ENCODE measurements around the gene ZDHHC14. TPM values are rescaled to one million over a fixed set of nuclear protein-coding genes. Genes with fewer than 3 reads are reported as not detected.

ZDHHC14 gene
- total RNA-seq, 1 donor: 4.3 TPM

DNA sequence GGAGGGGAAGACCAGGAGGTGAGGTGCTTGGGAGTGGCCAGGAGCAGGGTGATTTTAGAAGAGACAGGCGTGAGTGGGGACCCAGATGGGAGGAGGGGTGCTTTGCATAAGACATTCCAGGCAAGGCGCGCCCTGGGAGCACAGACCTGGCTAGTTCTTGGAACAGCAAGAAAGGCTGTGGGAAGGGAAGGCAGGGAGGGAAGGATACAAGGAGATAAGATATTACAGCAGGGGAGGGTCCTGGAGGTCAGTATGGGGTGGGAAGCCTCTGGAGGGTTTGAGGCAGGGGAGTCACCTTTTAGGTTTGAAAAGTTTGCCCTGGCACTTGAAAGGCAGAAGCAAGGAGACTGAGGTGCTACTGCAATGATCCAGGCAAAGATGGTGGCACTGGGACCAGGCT is 111.8 kb downstream of the ZDHHC14 start:
- DNase-seq (ENCODE audit: low read depth): no peak
- TF ChIP-seq, protein P1, sequence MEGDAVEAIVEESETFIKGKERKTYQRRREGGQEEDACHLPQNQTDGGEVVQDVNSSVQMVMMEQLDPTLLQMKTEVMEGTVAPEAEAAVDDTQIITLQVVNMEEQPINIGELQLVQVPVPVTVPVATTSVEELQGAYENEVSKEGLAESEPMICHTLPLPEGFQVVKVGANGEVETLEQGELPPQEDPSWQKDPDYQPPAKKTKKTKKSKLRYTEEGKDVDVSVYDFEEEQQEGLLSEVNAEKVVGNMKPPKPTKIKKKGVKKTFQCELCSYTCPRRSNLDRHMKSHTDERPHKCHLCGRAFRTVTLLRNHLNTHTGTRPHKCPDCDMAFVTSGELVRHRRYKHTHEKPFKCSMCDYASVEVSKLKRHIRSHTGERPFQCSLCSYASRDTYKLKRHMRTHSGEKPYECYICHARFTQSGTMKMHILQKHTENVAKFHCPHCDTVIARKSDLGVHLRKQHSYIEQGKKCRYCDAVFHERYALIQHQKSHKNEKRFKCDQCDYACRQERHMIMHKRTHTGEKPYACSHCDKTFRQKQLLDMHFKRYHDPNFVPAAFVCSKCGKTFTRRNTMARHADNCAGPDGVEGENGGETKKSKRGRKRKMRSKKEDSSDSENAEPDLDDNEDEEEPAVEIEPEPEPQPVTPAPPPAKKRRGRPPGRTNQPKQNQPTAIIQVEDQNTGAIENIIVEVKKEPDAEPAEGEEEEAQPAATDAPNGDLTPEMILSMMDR (IDR thresholded peaks at IDR 0.05; ENCODE audit: insufficient read depth, low read depth, low read length): no peak

DNA sequence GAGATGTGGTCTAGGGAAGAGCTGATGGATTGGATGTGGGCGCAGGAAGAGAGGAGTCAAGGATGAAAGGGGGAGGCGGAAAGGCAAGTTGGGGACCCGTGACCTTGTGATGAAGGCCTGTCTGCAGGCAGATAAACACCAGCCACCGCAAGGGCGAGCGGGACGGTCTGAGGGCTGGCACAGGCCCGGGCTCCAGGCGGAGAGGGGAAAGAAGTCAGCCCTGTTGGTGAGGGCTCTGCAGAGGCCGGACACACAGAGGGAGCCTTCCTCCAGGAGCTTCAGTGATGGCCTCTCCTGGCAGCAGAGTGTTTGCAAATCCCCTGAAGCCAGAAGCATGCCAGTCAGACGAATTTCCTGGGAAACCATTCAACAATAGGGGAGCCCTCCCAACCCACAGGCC is 112.2 kb downstream of the ZDHHC14 start:
- no peak overlapping the region for H3K4me3 ChIP-seq (ENCODE audit: low read depth, low read length)
- no peak for DNase-seq (ENCODE audit: low read depth)
- TF ChIP-seq, protein P1 (IDR thresholded peaks at IDR 0.05; ENCODE audit: insufficient read depth, low read depth, low read length): no peak

More for the DNA sequence above, 111.8 kb downstream of the ZDHHC14 start:
- no peak overlapping the region for H3K4me3 ChIP-seq (ENCODE audit: low read depth, low read length)

DNA sequence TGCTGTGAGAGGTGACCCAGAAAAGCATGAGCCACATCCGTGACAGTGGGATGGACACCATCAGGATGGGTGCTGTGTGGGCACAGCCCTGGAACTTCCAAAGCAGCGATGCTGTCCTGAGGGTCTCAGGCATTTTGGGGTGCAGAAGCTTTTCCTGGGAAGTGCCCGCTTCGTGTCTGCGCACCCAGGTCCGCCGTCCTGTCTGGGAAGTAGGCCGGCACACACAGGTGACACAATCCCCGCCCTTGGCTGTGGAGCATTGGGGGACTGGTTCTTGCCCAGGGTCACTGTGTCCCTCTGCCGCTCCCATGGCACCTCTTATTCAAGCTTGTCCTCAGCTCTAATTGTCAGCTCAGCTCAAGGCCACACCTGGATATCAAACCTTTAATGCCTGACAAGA is 112.6 kb downstream of the ZDHHC14 start:
- TF ChIP-seq, protein P1 (IDR thresholded peaks at IDR 0.05; ENCODE audit: insufficient read depth, low read depth, low read length): no peak
- no peak for DNase-seq (ENCODE audit: low read depth)
- H3K4me3 ChIP-seq (ENCODE audit: low read depth, low read length): no peak overlapping the region

DNA sequence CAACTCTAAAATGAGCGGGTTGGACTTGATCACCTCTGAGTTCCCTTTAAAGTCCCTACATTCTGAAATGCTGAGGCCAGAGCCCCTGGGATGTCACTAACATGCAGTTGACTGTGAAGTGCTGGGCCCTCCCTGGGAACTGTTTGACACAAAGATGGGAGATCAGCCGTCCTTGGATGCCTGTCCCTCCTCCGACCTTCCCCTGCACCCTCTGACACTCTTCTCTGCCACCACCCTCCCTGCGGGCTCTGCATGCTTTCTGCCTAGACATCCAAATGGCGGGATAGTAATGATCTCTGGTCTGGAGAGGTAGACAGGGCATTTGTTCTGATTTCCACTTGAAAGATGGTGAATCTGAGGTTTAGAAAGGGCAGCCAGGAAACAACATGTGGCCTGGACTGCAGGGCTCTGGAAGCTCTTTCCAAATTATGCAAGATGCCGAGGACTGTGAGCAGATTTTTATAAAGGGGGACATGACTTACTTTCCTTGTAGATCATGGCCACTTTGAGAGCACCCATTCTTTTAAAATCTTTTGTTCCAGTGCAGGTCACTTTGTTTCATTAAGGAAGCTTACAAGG is 113.2 kb downstream of the ZDHHC14 start:
- no peak for DNase-seq (ENCODE audit: low read depth)
- H3K4me3 ChIP-seq (ENCODE audit: low read depth, low read length): no peak overlapping the region
- TF ChIP-seq, protein P1 (IDR thresholded peaks at IDR 0.05; ENCODE audit: insufficient read depth, low read depth, low read length): no peak

DNA sequence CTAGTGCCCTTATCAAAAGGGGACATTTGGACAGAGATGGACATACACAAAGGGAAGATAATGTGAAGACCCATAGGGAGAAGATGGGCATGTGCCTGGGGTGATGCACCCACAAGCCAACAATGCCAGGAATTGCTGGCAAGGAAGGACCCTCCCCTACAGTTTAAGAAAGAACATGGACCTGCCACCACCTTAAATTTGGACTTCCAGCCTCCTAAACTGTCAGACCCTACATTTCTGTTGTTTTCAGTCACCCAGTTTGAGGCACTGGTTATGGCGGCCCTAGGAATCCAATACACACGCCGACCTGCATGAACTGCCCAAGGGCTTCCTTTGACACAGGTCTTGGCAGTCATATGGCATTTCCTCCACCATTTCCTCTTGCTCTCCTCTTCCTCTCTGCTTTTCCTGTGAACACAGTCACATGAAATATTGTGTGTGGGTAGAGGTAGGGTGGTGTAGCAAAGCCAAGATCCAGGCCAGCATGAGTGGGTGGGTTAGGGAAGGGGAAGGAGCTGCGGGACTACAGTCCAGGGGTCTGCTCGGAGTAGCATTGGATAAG is 115.6 kb downstream of the ZDHHC14 start:
- no peak for DNase-seq (ENCODE audit: low read depth)
- H3K4me3 ChIP-seq (ENCODE audit: low read depth, low read length): no peak overlapping the region
- TF ChIP-seq, protein P1 (IDR thresholded peaks at IDR 0.05; ENCODE audit: insufficient read depth, low read depth, low read length): no peak

DNA sequence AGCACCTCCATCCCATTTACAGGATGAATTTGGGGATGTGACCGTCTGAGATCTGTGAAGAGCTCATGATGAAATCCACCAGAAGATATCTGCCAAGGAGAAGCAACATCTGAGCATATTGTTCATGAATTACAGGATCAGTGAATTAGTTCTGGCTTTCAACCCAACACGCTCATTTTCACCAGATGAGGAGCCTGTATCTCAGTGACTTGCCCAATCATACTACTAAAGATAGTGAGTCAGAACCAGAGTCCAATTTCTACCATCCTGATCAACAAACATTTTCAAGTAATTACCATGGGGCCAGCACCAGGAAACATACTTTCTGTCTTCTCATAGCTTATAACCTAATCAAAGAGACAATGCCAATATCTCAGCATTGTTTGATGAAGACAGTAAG is 116.6 kb downstream of the ZDHHC14 start:
- TF ChIP-seq, protein P1 (IDR thresholded peaks at IDR 0.05; ENCODE audit: insufficient read depth, low read depth, low read length): no peak
- DNase-seq (ENCODE audit: low read depth): no peak
- H3K4me3 ChIP-seq (ENCODE audit: low read depth, low read length): no peak overlapping the region

DNA sequence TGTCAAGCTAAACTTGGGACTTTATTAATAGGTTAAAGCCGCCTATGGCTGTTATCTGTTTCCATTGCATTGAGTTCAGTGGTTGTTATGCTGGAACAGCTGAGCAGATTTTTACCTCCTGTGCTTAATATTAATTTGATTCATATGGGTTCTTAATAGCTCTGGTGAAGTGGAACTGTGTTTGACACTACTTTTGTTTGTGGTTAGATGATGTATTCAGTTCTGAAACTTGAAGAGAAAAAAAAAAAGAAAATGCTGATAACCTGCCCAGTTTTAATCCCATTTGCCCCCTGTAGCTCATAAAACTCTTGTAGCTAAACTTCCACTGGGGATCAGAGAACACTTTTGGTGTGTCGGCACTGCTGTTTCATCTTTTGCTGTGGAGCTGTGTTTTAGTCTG is 117.8 kb downstream of the ZDHHC14 start:
- H3K4me3 ChIP-seq (ENCODE audit: low read depth, low read length): no peak overlapping the region
- DNase-seq (ENCODE audit: low read depth): no peak
- TF ChIP-seq, protein P1 (IDR thresholded peaks at IDR 0.05; ENCODE audit: insufficient read depth, low read depth, low read length): no peak
